A673 (cell line): ENCODE measurements around the gene LRIF1. TPM values are rescaled to one million over a fixed set of nuclear protein-coding genes. Genes with fewer than 3 reads are reported as not detected.
"Not testable (repeated sequence)": the region's sequence is repeated elsewhere in the genome, so short reads cannot be mapped to it uniquely, and the experiment has no call there.

ENCODE experiments used
- BruUV-seq: library from RNA; stranded (reverse); fragments of 400-500 nt; replicated peaks from 2 replicates; lab custom pipeline; 2021; lab: Mats Ljungman, UMichigan
- CTCF ChIA-PET: fragments of 300-600 bp; sonication (Branson Sonifier 250); formaldehyde crosslinking; loops from one replicate; lab custom pipeline; 2022; ENCODE audit warnings: antibody characterized with exemption; lab: Charles Lee
- POLR2A ChIA-PET: fragments of 300-600 bp; sonication (Branson Sonifier 250); formaldehyde crosslinking; loops from one replicate; lab custom pipeline; 2022; ENCODE audit warnings: antibody characterized with exemption; ENCODE audit not compliant: low non-redundant PET; lab: Charles Lee
- DNase-seq: peaks from one replicate; pipeline ENCODE4 v3.0.0-alpha.2; 2015; ENCODE audit warnings: low spot score
- H3K27ac ChIP-seq: fragments of 200-600 bp; sonication (generic); 2 replicates; pipeline ENCODE4 v1.5.1; 2016; ENCODE audit warnings: mixed run types, low read depth, mild to moderate bottlenecking, mixed read lengths, antibody characterized with exemption, low read length; ENCODE audit not compliant: poor library complexity, severe bottlenecking
- H3K27me3 ChIP-seq: fragments of 200-600 bp; sonication (generic); replicated peaks from 2 replicates; pipeline ENCODE4 v1.6.1; 2017; ENCODE audit warnings: mixed run types, low read depth, mild to moderate bottlenecking, mixed read lengths, antibody characterized with exemption, low read length; ENCODE audit not compliant: insufficient read depth, poor library complexity
- H3K36me3 ChIP-seq: fragments of 200-600 bp; sonication (generic); 2 replicates; pipeline ENCODE4 v1.6.1; 2016; ENCODE audit warnings: mixed run types, mild to moderate bottlenecking, mixed read lengths, antibody characterized with exemption, low read length; ENCODE audit not compliant: insufficient read depth, poor library complexity, severe bottlenecking
- H3K4me1 ChIP-seq: fragments of 200-600 bp; sonication (generic); 2 replicates; pipeline ENCODE4 v1.6.1; 2017; ENCODE audit warnings: mixed run types, mild to moderate bottlenecking, mixed read lengths, antibody characterized with exemption, low read length; ENCODE audit not compliant: insufficient read depth, poor library complexity, severe bottlenecking
- H3K4me3 ChIP-seq: fragments of 200-600 bp; sonication (generic); 2 replicates; pipeline ENCODE4 v1.5.1; 2016; ENCODE audit warnings: low read depth, mixed run types, mild to moderate bottlenecking, mixed read lengths, low read length; ENCODE audit not compliant: poor library complexity, severe bottlenecking
- H3K9me3 ChIP-seq: fragments of 200-600 bp; sonication (generic); 2 replicates; pipeline ENCODE4 v1.6.1; 2016; ENCODE audit warnings: mixed run types, low read depth, mild to moderate bottlenecking, mixed read lengths, antibody characterized with exemption, low read length; ENCODE audit not compliant: poor library complexity, severe bottlenecking
- EZH2 ChIP-seq: fragments of 200-600 bp; sonication (generic); IDR thresholded peaks from 2 replicates; pipeline ENCODE4 v1.6.1; 2017; ENCODE audit warnings: borderline replicate concordance, low read depth, mild to moderate bottlenecking, mixed read lengths, antibody characterized with exemption, low read length; ENCODE audit not compliant: poor library complexity, severe bottlenecking
- intact Hi-C: fragments of 100-400 bp; cut with micrococcal nuclease; formaldehyde crosslinking; loops from one replicate; pipeline ENCODE4 v1.10.0; 2022; ENCODE audit not compliant: unreplicated experiment
- total RNA-seq: library from RNA; stranded (reverse); gene quantifications from 2 replicates; pipeline ENCODE4 v1.2.3, GENCODE V29; 2021
- TF ChIP-seq, protein P1 (sequence below): fragments of 300-800, 200-600 bp; sonication (generic); conservative IDR thresholded peaks from 2 replicates; pipeline ENCODE4 v1.5.1; 2017; ENCODE audit warnings: low read depth, mild to moderate bottlenecking, antibody characterized with exemption, low read length, moderate library complexity, mixed read lengths

The LRIF1 gene
- total RNA-seq, 1 experiment from 2014 or later, result 18.7 TPM

DNA sequence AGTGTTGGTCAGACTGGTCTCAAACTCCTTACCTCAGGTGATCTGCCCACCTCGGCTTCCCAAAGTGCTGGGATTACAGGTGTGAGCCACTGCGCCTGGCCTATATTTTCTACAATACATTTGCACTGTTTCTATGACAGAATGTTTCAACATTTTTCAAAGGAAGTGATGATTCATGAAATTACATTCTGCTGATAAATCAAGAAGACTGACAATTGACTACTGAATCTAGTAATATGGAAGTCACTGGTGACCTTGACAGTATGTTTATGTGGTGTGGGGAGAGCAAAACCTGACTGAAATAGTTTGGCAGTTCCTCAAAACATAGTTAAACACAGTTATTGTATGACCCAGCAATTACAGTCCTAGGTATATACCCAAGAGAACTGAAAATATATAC lies 18.1 kb downstream of the LRIF1 start:
- Histone ChIP-seq H3K27ac (no peak overlapping the region), H3K27me3 (no peaks in the 10 kb centered on the region), H3K4me3 (no peak overlapping the region), H3K36me3 (peaks cover 30% of the 10 kb centered on the region), H3K4me1 (no peaks in the 10 kb centered on the region), H3K9me3 (no peaks in the 10 kb centered on the region)
- BruUV-seq, result no TSS peak
- POLR2A ChIA-PET, result no interaction called here
- intact Hi-C loops, result no loop called here
- DNase-seq, result no peak
- TF ChIP-seq, protein P1, sequence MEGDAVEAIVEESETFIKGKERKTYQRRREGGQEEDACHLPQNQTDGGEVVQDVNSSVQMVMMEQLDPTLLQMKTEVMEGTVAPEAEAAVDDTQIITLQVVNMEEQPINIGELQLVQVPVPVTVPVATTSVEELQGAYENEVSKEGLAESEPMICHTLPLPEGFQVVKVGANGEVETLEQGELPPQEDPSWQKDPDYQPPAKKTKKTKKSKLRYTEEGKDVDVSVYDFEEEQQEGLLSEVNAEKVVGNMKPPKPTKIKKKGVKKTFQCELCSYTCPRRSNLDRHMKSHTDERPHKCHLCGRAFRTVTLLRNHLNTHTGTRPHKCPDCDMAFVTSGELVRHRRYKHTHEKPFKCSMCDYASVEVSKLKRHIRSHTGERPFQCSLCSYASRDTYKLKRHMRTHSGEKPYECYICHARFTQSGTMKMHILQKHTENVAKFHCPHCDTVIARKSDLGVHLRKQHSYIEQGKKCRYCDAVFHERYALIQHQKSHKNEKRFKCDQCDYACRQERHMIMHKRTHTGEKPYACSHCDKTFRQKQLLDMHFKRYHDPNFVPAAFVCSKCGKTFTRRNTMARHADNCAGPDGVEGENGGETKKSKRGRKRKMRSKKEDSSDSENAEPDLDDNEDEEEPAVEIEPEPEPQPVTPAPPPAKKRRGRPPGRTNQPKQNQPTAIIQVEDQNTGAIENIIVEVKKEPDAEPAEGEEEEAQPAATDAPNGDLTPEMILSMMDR, result no peak
- no peak for TF ChIP-seq EZH2
- CTCF ChIA-PET, result no interaction called here

DNA sequence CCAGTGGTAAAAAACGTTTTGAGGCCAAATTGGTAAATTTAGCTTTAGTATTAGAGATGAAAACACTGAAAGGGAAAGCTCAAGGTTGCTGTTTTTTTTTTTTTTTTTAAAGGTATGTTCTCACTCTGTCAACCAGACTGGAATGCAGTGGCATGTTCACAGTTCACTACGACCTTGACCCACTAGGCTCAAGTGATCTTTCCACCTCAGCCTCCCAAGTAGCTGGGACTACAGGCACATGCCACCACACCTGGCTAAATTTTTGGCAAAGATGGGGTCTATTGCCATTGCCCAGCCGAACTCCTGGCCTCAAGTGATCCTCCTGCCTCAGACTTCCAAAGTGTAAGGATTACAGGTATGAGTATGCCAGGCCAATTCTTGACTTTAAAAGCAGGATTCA lies 18.9 kb downstream of the LRIF1 start:
- Histone ChIP-seq H3K27me3 (no peaks in the 10 kb centered on the region), H3K36me3 (peaks cover 23% of the 10 kb centered on the region), H3K4me1 (no peaks in the 10 kb centered on the region), H3K9me3 (no peaks in the 10 kb centered on the region), H3K4me3 (no peak overlapping the region), H3K27ac (no peak overlapping the region)
- intact Hi-C loops, result no loop called here
- CTCF ChIA-PET, result no interaction called here
- TF ChIP-seq, protein P1, result no peak
- no peak for TF ChIP-seq EZH2
- BruUV-seq, result no TSS peak
- POLR2A ChIA-PET, result no interaction called here
- DNase-seq, result no peak

DNA sequence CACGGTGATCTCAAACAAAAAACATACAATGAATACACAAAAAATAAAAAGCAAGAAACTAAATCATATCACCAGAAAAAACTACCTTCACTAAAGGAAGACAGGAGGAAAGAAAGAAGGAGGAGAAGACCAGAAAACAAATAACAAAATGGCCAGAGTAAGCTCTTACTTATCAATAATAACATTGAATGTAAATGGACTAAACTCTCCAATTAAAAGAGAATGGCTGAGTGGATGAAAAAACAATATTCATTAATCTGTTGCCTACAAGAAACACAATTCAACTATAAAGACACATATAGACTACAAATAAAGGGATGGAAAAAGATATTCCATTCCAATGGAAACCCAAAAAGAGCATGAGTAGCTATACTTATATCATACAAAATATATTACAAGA lies 27.2 kb downstream of the LRIF1 start:
- POLR2A ChIA-PET, result no interaction called here
- no TSS peak for BruUV-seq
- no peak for TF ChIP-seq EZH2
- TF ChIP-seq, protein P1, result no peak
- Histone ChIP-seq H3K9me3 (peaks cover 12% of the 10 kb centered on the region), H3K27ac (no peak overlapping the region), H3K4me1 (no peaks in the 10 kb centered on the region), H3K4me3 (no peak overlapping the region), H3K36me3 (no peaks in the 10 kb centered on the region), H3K27me3 (no peaks in the 10 kb centered on the region)
- CTCF ChIA-PET, result no interaction called here
- intact Hi-C loops, result no loop called here
- DNase-seq, result no peak

DNA sequence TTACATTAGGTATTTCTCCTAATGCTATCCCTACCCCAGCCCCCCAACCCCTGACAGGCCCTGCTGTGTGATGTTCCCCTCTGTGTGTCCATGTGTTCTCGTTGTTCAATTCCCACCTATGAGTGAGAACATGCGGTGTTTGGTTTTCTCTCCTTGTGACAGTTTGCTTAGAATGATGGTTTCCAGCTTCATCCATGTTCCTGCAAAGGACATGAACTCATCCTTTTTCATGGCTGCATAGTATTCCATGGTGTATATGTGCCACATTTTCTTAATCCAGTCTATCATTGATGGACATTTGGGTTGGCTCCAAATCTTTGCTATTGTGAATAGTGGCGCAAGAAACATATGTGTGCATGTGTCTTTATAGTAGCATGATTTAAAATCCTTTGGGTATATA lies 32.6 kb downstream of the LRIF1 start:
- H3K4me1 ChIP-seq, H3K36me3 ChIP-seq, POLR2A ChIA-PET, H3K27me3 ChIP-seq, H3K4me3 ChIP-seq, BruUV-seq, intact Hi-C loops, H3K27ac ChIP-seq, DNase-seq, CTCF ChIA-PET, H3K9me3 ChIP-seq: not testable (repeated sequence)
